HPDE6-E6E7 (cell line): ENCODE measurements around the gene DENND4B.

ENCODE experiments used
- DNase-seq: peaks from one replicate; pipeline ENCODE4 v3.0.0; 2011; ENCODE audit warnings: missing footprints; ENCODE audit errors: extremely low spot score

The DENND4B gene

DNA sequence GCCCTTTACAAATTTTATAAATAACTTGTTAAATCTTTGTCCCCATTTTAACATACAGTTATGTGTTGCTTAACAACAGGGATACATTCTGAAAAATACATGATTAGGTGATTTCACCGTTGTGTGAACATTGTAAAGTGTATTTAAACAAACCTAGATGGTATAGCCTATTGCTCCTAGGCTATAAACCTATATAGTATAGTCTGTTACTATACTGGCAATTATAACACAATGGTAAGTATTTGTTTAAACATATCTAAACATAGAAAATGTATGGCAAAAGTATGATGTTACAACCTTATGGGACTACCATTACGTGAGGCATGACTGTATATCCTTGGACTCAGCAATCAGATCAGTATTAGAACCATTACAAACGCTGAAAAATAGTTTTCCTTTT, 60.4 kb downstream of the DENND4B start:
- DNase-seq, result no peak

DNA sequence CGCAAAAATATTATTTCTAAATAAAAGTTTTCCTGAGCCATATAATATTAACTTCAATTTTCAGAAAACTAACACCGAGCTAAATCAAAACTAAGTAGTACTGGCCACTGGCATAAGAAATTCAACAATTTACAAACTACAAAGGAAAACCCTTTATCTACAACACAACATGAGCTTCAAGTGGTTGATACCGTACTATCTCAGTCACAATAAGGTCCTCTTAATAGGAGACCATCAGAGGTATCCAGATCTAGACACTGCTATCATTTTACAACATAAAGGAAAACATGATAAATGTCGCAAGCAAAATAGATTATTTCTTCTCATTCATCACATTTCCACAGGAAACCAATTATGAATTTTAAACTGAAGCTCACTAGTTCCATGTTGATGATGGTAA, 63.3 kb downstream of the DENND4B start:
- DNase-seq, result no peak

DNA sequence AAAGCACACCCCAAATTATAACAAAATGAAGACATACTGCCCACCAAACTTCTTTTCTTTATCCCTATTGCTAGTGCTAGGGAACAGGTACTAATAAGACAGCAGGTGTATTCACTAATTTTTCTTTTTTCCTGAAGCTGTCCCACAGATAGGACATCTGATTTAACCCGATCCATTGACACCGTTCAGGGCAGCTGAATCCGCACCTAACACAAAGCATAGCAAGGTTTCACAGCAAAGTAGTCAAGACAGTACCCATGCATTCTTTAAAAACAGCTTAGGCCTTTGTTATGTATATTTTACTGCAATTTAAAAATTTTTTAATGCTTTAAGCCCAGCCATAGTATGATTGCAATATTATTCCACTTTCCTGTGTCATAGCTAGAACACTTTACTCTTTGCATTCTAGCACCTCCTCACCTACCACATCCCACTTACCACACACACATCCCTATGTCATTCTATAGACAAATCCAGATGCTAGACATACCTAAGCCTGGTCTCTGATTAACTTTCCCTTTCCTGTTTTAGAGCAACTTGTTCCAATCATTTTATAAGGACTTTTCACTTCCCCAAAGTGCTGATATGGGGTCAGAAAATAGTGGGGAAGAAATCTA, 64.1 kb downstream of the DENND4B start:
- DNase-seq, result no peak

DNA sequence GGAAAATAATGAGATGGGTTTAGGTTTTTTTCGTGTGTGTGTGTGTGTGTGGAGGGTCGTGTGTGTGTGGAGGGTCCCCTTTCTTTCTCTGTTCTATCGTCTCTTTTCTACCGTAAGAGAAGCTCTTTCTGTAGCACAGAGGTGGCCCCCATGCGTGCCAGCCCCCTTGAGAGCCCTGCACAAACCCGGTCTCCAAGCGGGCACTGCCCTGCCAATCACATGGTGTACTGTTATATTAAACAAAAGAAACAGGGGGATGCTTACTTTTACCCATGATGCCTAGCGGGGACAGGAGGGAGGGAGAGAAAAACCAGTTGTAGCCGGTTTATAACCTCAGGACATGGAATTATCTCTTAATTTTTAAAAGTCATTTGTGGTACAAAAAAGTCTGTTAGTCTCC, 64.8 kb downstream of the DENND4B start:
- peak; percentile 15 for DNase-seq

DNA sequence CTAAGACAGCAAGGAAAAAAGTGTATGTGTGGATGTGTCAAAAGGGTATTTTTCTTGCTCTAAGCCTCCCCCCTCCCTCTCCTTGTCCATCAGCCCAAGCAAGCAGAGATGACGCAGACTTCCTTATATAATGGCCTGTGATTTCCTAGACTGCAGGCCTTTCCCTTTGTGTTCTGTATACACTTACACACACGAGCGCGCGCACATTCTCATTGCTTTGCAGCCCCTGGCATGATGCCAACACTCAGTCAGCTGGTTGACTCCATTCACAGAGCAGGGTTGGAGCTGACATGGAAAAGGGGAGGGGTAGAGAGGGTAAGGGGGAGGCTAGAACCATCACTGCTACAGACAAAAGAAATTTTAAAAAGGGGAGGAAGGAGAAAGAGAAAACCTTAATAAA, 65.6 kb downstream of the DENND4B start:
- DNase-seq, result peak; percentile 73

DNA sequence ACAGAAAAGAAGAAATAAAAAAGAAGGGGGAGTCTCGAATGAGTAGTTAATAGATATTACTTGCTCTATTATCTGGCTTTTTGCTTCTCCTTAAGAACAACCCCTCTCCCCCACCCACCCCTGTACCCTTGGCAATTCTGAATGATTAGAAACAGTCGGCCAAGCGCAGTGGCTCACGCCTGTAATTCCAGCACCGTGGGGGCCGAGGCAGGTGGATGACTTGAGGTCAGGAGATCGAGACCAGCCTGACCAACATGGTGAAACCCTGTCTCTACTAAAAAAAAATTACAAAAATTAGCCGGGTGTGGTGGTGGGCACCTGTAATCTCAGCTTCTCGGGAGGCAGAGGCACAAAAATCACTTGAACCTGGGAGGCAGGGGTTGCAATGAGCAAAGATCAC, 66.5 kb downstream of the DENND4B start:
- no peak for DNase-seq
